Astrocyte (in vitro differentiated cells and primary cell): ENCODE measurements around the gene NFATC1. TPM values are rescaled to one million over a fixed set of nuclear protein-coding genes. Genes with fewer than 3 reads are reported as not detected.

ENCODE experiments used
- DNase-seq: peaks from one replicate; pipeline ENCODE4 v3.0.0-alpha.2; 2010; ENCODE audit warnings: low read depth
- FAIRE-seq: peaks from 2 replicates; lab custom pipeline; 2011; peaks lifted over from hg19 to GRCh38; lab: Jason Lieb, UNC
- H2AFZ ChIP-seq: 2 replicates; pipeline ENCODE4 v1.6.0; 2012; ENCODE audit warnings: low read depth, low read length, inconsistent platforms
- H3K27ac ChIP-seq: 2 replicates; pipeline ENCODE4 v1.5.1; 2011; ENCODE audit warnings: low read depth, low read length, inconsistent platforms
- H3K27me3 ChIP-seq: 2 replicates; pipeline ENCODE4 v1.6.0; 2011; ENCODE audit warnings: low read length, inconsistent platforms; ENCODE audit not compliant: insufficient read depth
- H3K36me3 ChIP-seq: 2 replicates; pipeline ENCODE4 v1.5.1; 2011; ENCODE audit warnings: low read length, inconsistent platforms; ENCODE audit not compliant: insufficient read depth
- H3K4me1 ChIP-seq: 2 replicates; pipeline ENCODE4 v1.5.1; 2011; ENCODE audit warnings: low read length, inconsistent platforms; ENCODE audit not compliant: insufficient read depth
- H3K4me2 ChIP-seq: 2 replicates; pipeline ENCODE4 v1.6.0; 2012; ENCODE audit warnings: low read length, inconsistent platforms
- H3K4me3 ChIP-seq: 2 replicates; pipeline ENCODE4 v1.5.1; 2011; ENCODE audit warnings: low read depth, mild to moderate bottlenecking, low read length, inconsistent platforms; ENCODE audit not compliant: insufficient read depth
- H3K79me2 ChIP-seq: 2 replicates; pipeline ENCODE4 v1.6.0; 2012; ENCODE audit warnings: mild to moderate bottlenecking, low read length, inconsistent platforms; ENCODE audit not compliant: insufficient read depth
- H3K9ac ChIP-seq: 2 replicates; pipeline ENCODE4 v1.6.0; 2012; ENCODE audit warnings: mild to moderate bottlenecking, low read length, inconsistent platforms
- H3K9me3 ChIP-seq: 2 replicates; pipeline ENCODE4 v1.5.1; 2012; ENCODE audit warnings: low read depth, mild to moderate bottlenecking, low read length, inconsistent platforms; ENCODE audit not compliant: insufficient read depth
- H4K20me1 ChIP-seq: 2 replicates; pipeline ENCODE4 v1.6.0; 2012; ENCODE audit warnings: low read length, inconsistent platforms; ENCODE audit not compliant: insufficient read depth
- H3K27ac Mint-ChIP-seq: one replicate; pipeline ENCODE4 v1.8.0; 2021; ENCODE audit warnings: mild to moderate bottlenecking, mixed read lengths; ENCODE audit not compliant: unreplicated experiment
- H3K27me3 Mint-ChIP-seq: one replicate; pipeline ENCODE4 v1.8.0; 2021; ENCODE audit warnings: low read depth, mixed read lengths; ENCODE audit not compliant: unreplicated experiment
- H3K36me3 Mint-ChIP-seq: one replicate; pipeline ENCODE4 v1.8.0; 2021; ENCODE audit warnings: low read depth, mixed read lengths; ENCODE audit not compliant: unreplicated experiment
- H3K4me1 Mint-ChIP-seq: one replicate; pipeline ENCODE4 v1.8.0; 2021; ENCODE audit warnings: low read depth, mixed read lengths; ENCODE audit not compliant: unreplicated experiment
- H3K4me3 Mint-ChIP-seq: one replicate; pipeline ENCODE4 v1.8.0; 2021; ENCODE audit warnings: mild to moderate bottlenecking, moderate library complexity, mixed read lengths; ENCODE audit not compliant: unreplicated experiment
- H3K9me3 Mint-ChIP-seq: one replicate; pipeline ENCODE4 v1.8.0; 2021; ENCODE audit warnings: mild to moderate bottlenecking, mixed read lengths; ENCODE audit not compliant: unreplicated experiment
- CTCF ChIP-seq: IDR thresholded peaks from 2 replicates; pipeline ENCODE4 v1.5.1; 2011; ENCODE audit warnings: low read depth, mild to moderate bottlenecking, inconsistent platforms, low read length, moderate library complexity; ENCODE audit not compliant: insufficient read depth
- EZH2 ChIP-seq: IDR thresholded peaks from 2 replicates; pipeline ENCODE4 v1.6.1; 2012; ENCODE audit warnings: mild to moderate bottlenecking, low read length, inconsistent platforms; ENCODE audit not compliant: insufficient read depth
- total RNA-seq: library from RNA; stranded (reverse); gene quantifications from 2 replicates; pipeline ENCODE4 v1.2.1, GENCODE V29; 2021

NFATC1 gene
- total RNA-seq, 1 donor from 2014 or later: 11.0 TPM

- Histone ChIP-seq H3K9me3 (no peaks in the 10 kb centered on the region), H4K20me1 (no peaks in the 10 kb centered on the region), H3K79me2 (no peaks in the 10 kb centered on the region), H3K36me3 (no peaks in the 10 kb centered on the region), H3K9ac (no peak overlapping the region), H3K27ac (no peak overlapping the region), H3K4me3 (no peak overlapping the region), H2AFZ (no peak overlapping the region), H3K27me3 (peaks cover 13% of the 10 kb centered on the region), H3K4me2 (no peak overlapping the region), H3K4me1 (no peaks in the 10 kb centered on the region)
- Mint-ChIP-seq H3K27ac (no peak overlapping the region), H3K4me1 (no peaks in the 10 kb centered on the region), H3K36me3 (no peaks in the 10 kb centered on the region), H3K27me3 (no peaks in the 10 kb centered on the region), H3K4me3 (no peak overlapping the region), H3K9me3 (no peaks in the 10 kb centered on the region)
- DNase-seq (no peak), FAIRE-seq (no peak)
- TF ChIP-seq EZH2 (no peak), CTCF (no peak)
Observed at GRCh38 chr18:79517341-79517740, 121.6 kb downstream of the NFATC1 start.

GRCh38 chr18:79518028-79518682 lies 122.4 kb downstream of the NFATC1 start:
- TF ChIP-seq EZH2 (no peak), CTCF (no peak)

GRCh38 chr18:79518683-79519128 lies 123.0 kb downstream of the NFATC1 start:
- Histone ChIP-seq H3K9ac (no peak overlapping the region), H3K27me3 (peaks cover 13% of the 10 kb centered on the region), H3K9me3 (no peaks in the 10 kb centered on the region), H3K4me3 (no peak overlapping the region), H3K4me1 (no peaks in the 10 kb centered on the region), H3K4me2 (no peak overlapping the region), H3K27ac (no peak overlapping the region), H2AFZ (no peak overlapping the region), H3K79me2 (no peaks in the 10 kb centered on the region), H4K20me1 (no peaks in the 10 kb centered on the region), H3K36me3 (no peaks in the 10 kb centered on the region)
- DNase-seq (no peak), FAIRE-seq (no peak)
- Mint-ChIP-seq H3K36me3 (no peaks in the 10 kb centered on the region), H3K27ac (no peak overlapping the region), H3K4me1 (peaks cover 7% of the 10 kb centered on the region), H3K27me3 (no peaks in the 10 kb centered on the region), H3K9me3 (no peaks in the 10 kb centered on the region), H3K4me3 (no peak overlapping the region)
- TF ChIP-seq CTCF (no peak), EZH2 (no peak)

More at GRCh38 chr18:79518028-79518682, 122.4 kb downstream of the NFATC1 start:
- no peaks in the 10 kb centered on the region for H3K79me2 ChIP-seq
- no peak overlapping the region for H3K4me3 ChIP-seq
- Mint-ChIP-seq H3K27ac (no peak overlapping the region), H3K9me3 (no peaks in the 10 kb centered on the region), H3K27me3 (no peaks in the 10 kb centered on the region), H3K4me1 (peaks cover 3% of the 10 kb centered on the region), H3K4me3 (no peak overlapping the region), H3K36me3 (no peaks in the 10 kb centered on the region)
- H4K20me1 ChIP-seq: no peaks in the 10 kb centered on the region
- no peak for DNase-seq
- H3K4me2 ChIP-seq: no peak overlapping the region
- peaks cover 13% of the 10 kb centered on the region for H3K27me3 ChIP-seq
- H3K27ac ChIP-seq: no peak overlapping the region
- FAIRE-seq: no peak
- no peaks in the 10 kb centered on the region for H3K9me3 ChIP-seq
- H2AFZ ChIP-seq: no peak overlapping the region
- H3K36me3 ChIP-seq: no peaks in the 10 kb centered on the region
- no peak overlapping the region for H3K9ac ChIP-seq
- H3K4me1 ChIP-seq: no peaks in the 10 kb centered on the region
